Left lobe of liver (tissue), 2 donors: ENCODE results near the gene MANF. TPM values are rescaled to one million over a fixed set of nuclear protein-coding genes. Genes with fewer than 3 reads are reported as not detected.

Experiments used
- ATAC-seq: fragments of 200-7000 bp; cut with Tn5 transposase; one replicate; pipeline ENCODE4 v1.9.1; 2020; ENCODE audit warnings: mild to moderate bottlenecking, moderate library complexity
- DNase-seq: peaks from one replicate; pipeline ENCODE4 v3.0.0-alpha.2; 2020; ENCODE audit warnings: low spot score
- total RNA-seq: library from RNA; stranded (reverse); gene quantifications from one replicate; pipeline ENCODE4 v1.2.1, GENCODE V29; 2021
- donor health status: DM: no; HTN: no; CAD: no; lungs with moderate emphysema.
- donor health status: DM: no; HTN: yes; CAD: no.

MANF gene
- total RNA-seq, 1 donor from 2014 or later = 80.9 TPM

GRCh38 chr3:51422211-51422610 is 37.1 kb downstream of the MANF start:
- ATAC-seq (no peak), DNase-seq (no peak)

- ATAC-seq = no peak
- no peak for DNase-seq
These were observed 41.8 kb downstream of the MANF start for GRCh38 chr3:51426921-51427320.

- no peak for DNase-seq
These were observed 44.0 kb downstream of the MANF start for GRCh38 chr3:51429138-51429537.

GRCh38 chr3:51434110-51434509 is 49.0 kb downstream of the MANF start:
- peak; percentile 59 for ATAC-seq

More at GRCh38 chr3:51429138-51429537, 44.0 kb downstream of the MANF start:
- ATAC-seq = peak; percentile 59

GRCh38 chr3:51434746-51435327 is 49.7 kb downstream of the MANF start:
- no peak for DNase-seq
- peak; percentile 97 for ATAC-seq

More at GRCh38 chr3:51434110-51434509, 49.0 kb downstream of the MANF start:
- peak; percentile 50 for DNase-seq

GRCh38 chr3:51436998-51437639 is 52.0 kb downstream of the MANF start:
- DNase-seq (no peak), ATAC-seq (no peak)

Other genes starting within 250 kb of the MANF start
- gene RBM15B, start 6.0 kb downstream of the MANF start, total RNA-seq = 10.3 TPM
- gene DCAF1, start 114.7 kb downstream of the MANF start, total RNA-seq = 8.8 TPM
- gene RAD54L2, start 153.4 kb downstream of the MANF start, total RNA-seq = 22.7 TPM